Pancreas (tissue), 10 donors: ENCODE measurements around the gene IL20RB. TPM values are rescaled to one million over a fixed set of nuclear protein-coding genes. Genes with fewer than 3 reads are reported as not detected.

Source experiments
- ATAC-seq, 4 donors: fragments of 200-7000 bp; cut with Tn5 transposase; one replicate each; pipeline versions ENCODE4 v1.8.0 to v1.9.1; 2020; ENCODE audit warnings: mild to moderate bottlenecking in 4 of 4, moderate library complexity in 4 of 4
- DNase-seq, 6 donors: peaks; one replicate each; pipeline ENCODE4 v3.0.0-alpha.2; 2020
- FAIRE-seq: peaks from 2 replicates; lab custom pipeline; 2012; peaks lifted over from hg19 to GRCh38; lab: Jason Lieb, UNC
- H3K27ac ChIP-seq, 4 donors: fragments of 200-600 bp; sonication (generic); 1 replicate in 3 of 4; 2 replicates in 1 of 4; pipeline versions ENCODE4 v1.5.0 to v1.8.0; 2020
- H3K27me3 ChIP-seq, 4 donors: fragments of 200-600 bp; one replicate each; pipeline ENCODE4 v1.8.0; 2021
- H3K36me3 ChIP-seq, 3 donors: fragments of 200-600 bp; sonication (generic) in 1 of 3; one replicate each; pipeline versions ENCODE4 v1.5.0 to v1.8.0; 2020 to 2021
- H3K4me1 ChIP-seq, 3 donors: fragments of 200-600 bp; one replicate each; pipeline ENCODE4 v1.8.0; 2021
- H3K4me3 ChIP-seq, 4 donors: fragments of 200-600 bp; sonication (generic) in 2 of 4; one replicate each; pipeline versions ENCODE4 v1.5.0 to v1.8.0; 2020 to 2021
- H3K9me3 ChIP-seq, 4 donors: fragments of 200-600 bp; one replicate each; pipeline ENCODE4 v1.8.0; 2021
- CTCF ChIP-seq, 4 donors: fragments of 200-600 bp; sonication (generic) in 3 of 4; IDR thresholded peaks; one replicate each; pipeline versions ENCODE4 v1.5.0 to v1.8.0; 2021; ENCODE audit warnings: antibody characterized with exemption in 4 of 4
- WGBS, 2 donors: extraction: QIAGEN DNeasy Blood & Tissue Kit; methylation state at CpG; one replicate each; pipeline ENCODE4 v1.1.7; 2013; 5-methylcytosine and 5-hydroxymethylcytosine counted together
- intact Hi-C, 3 donors: fragments of 100-400 bp; cut with DNase I; formaldehyde crosslinking; loops; one replicate each; pipeline versions ENCODE4 v1.11.1 to v1.14.2; 2022
- polyA plus RNA-seq, 2 donors: library from polyadenylated mRNA; stranded (reverse); fragments of 200-250 nt; gene quantifications; one replicate each; pipeline ENCODE4 v1.2.3, GENCODE V29; 2013
- total RNA-seq, 6 donors: library from RNA; stranded (reverse); fragmentation: NEBNext Ultra II Directional in 4 of 6; extraction: Animal tissue kit (Norgen Biotek cat#: 25700) in 4 of 6; gene quantifications; one replicate each; pipeline versions ENCODE4 v1.2.1 to v1.2.4, GENCODE V29; 2021 to 2023
- donor health status: healthy with polysubstance abuse.
- donor health status: DM: no; HTN: no; CAD: no; lungs with moderate emphysema.
- donor health status: DM: no; HTN: no; CAD: no.
- donor health status: control.
- donor health status: control.
- donor health status: Bipolar disorder and iron deficiency.
- donor health status: DM: yes; HTN: yes; CAD: no.
- donor health status: DM: no; HTN: no; CAD: no.
- donor health status: DM: no; HTN: no; CAD: no.
- donor health status: DM: yes; HTN: yes; CAD: no.

The IL20RB gene
- total and polyA plus RNA-seq, 8 donors, result 0.28 to 1.3 (median 0.39) TPM

GRCh38 chr3:136914739-136915138 is 43.0 kb upstream of the IL20RB start:
- DNase-seq, result no peak
- no peak for FAIRE-seq
- intact Hi-C loops, result no loop called here
- no peak for ATAC-seq
- Histone ChIP-seq H3K36me3 (no peaks in the 10 kb centered on the region), H3K9me3 (no peaks in the 10 kb centered on the region), H3K27ac (no peak overlapping the region), H3K4me3 (no peak overlapping the region), H3K27me3 (no peaks in the 10 kb centered on the region), H3K4me1 (peaks cover 0 to 8% (median 7%) of the 10 kb centered on the region in 3 donors)
- WGBS, 2 donors, result 96 to 99% methylated on average over 3 of the region's 3 CpGs
- TF ChIP-seq CTCF (IDR thresholded peaks at IDR 0.05), result no peak

- WGBS, 2 donors, result 92 to 99% methylated on average over 1 of the region's 1 CpG
- TF ChIP-seq CTCF (IDR thresholded peaks at IDR 0.05), result no peak
- no peak overlapping the region for H3K4me3 ChIP-seq
- intact Hi-C loops, result no loop called here
- FAIRE-seq (no peak), ATAC-seq (no peak), DNase-seq (no peak)
- H3K36me3 ChIP-seq, result no peaks in the 10 kb centered on the region
- no peak overlapping the region for H3K27ac ChIP-seq
- H3K9me3 ChIP-seq, result no peaks in the 10 kb centered on the region
- peaks cover 0 to 9% (median 0%) of the 10 kb centered on the region in 3 donors for H3K4me1 ChIP-seq
- H3K27me3 ChIP-seq, result no peaks in the 10 kb centered on the region
Measured at GRCh38 chr3:136916223-136916622, 41.6 kb upstream of the IL20RB start.

- no peak overlapping the region for H3K4me3 ChIP-seq
- no peaks in the 10 kb centered on the region for H3K9me3 ChIP-seq
- no peaks in the 10 kb centered on the region for H3K27me3 ChIP-seq
- peak in 1 of 4 donors; percentile 25 for ATAC-seq
- no peak for FAIRE-seq
- TF ChIP-seq CTCF (IDR thresholded peaks at IDR 0.05), result no peak
- DNase-seq, result no peak
- no peaks in the 10 kb centered on the region for H3K36me3 ChIP-seq
- peaks cover 0 to 9% (median under 1%) of the 10 kb centered on the region in 3 donors for H3K4me1 ChIP-seq
- WGBS, 2 donors, result 52 to 77% methylated on average over 1 of the region's 1 CpG
- intact Hi-C loops, result no loop called here
- H3K27ac ChIP-seq, result peak overlapping the region in 2 of 4 donors; percentile 2 to 8
Measured at GRCh38 chr3:136919799-136920580, 37.8 kb upstream of the IL20RB start.

GRCh38 chr3:136920904-136921611 is 36.7 kb upstream of the IL20RB start:
- H3K36me3 ChIP-seq, result no peaks in the 10 kb centered on the region
- no peaks in the 10 kb centered on the region for H3K27me3 ChIP-seq
- no peak for DNase-seq
- no peaks in the 10 kb centered on the region for H3K9me3 ChIP-seq
- FAIRE-seq, result peak; percentile 17
- WGBS, 2 donors, result 96 to 99% methylated on average over 4 of the region's 4 CpGs
- intact Hi-C loops, result no loop called here
- TF ChIP-seq CTCF (IDR thresholded peaks at IDR 0.05), result no peak
- peaks cover 0 to 15% (median 8%) of the 10 kb centered on the region in 3 donors for H3K4me1 ChIP-seq
- H3K4me3 ChIP-seq, result no peak overlapping the region
- H3K27ac ChIP-seq, result no peak overlapping the region
- ATAC-seq, result no peak
